HepG2 (cell line): ENCODE data around the gene LRBA. TPM values are rescaled to one million over a fixed set of nuclear protein-coding genes. Genes with fewer than 3 reads are reported as not detected.

Experiments
- FOSL1 ChIP-seq: sonication (generic); formaldehyde crosslinking; IDR thresholded peaks from 2 replicates; pipeline ENCODE4 v1.9.0; 2021; ENCODE audit warnings: missing genetic modification reagents, borderline replicate concordance
- GATAD2A ChIP-seq: IDR thresholded peaks from 2 replicates; pipeline ENCODE4 v1.6.1; 2016
- NCOA1 ChIP-seq: sonication (generic); formaldehyde crosslinking; IDR thresholded peaks from 2 replicates; pipeline ENCODE4 v1.9.0; 2021; ENCODE audit warnings: missing genetic modification reagents
- TP53 ChIP-seq: sonication (generic); formaldehyde crosslinking; conservative IDR thresholded peaks from 2 replicates; pipeline ENCODE4 v1.4.0; 2020; ENCODE audit warnings: missing genetic modification reagents
- ZHX1 ChIP-seq: sonication (generic); formaldehyde crosslinking; IDR thresholded peaks from 2 replicates; pipeline ENCODE4 v1.8.1; 2022; ENCODE audit warnings: low read depth, mild to moderate bottlenecking, missing genetic modification reagents
- ZNF350 ChIP-seq: sonication (generic); formaldehyde crosslinking; IDR thresholded peaks from 2 replicates; pipeline ENCODE4 v1.4.0; 2020; ENCODE audit warnings: mild to moderate bottlenecking, low read depth, missing genetic modification reagents, borderline replicate concordance
- ZNF530 ChIP-seq: sonication (generic); formaldehyde crosslinking; IDR thresholded peaks from 2 replicates; pipeline ENCODE4 v1.5.0; 2020; ENCODE audit warnings: low read depth, mild to moderate bottlenecking, missing genetic modification reagents
- ZNF646 ChIP-seq: sonication (generic); formaldehyde crosslinking; IDR thresholded peaks from 2 replicates; pipeline ENCODE4 v1.9.0; 2021; ENCODE audit warnings: mild to moderate bottlenecking, missing genetic modification reagents
- ZSCAN20 ChIP-seq: sonication (generic); formaldehyde crosslinking; IDR thresholded peaks from 2 replicates; pipeline ENCODE4 v1.4.0; 2020; ENCODE audit warnings: missing genetic modification reagents, mild to moderate bottlenecking, borderline replicate concordance
- polyA plus RNA-seq, 8 experiments: library from polyadenylated mRNA; depleted of rRNA in 3 of 8; stranded (reverse) in 7 of 8; unstranded in 1 of 8; fragments of >200 nt; fragmentation: Illumina TruSeq in 4 of 8; extraction: Trizol in 4 of 8; gene quantifications; 2 replicates each; pipeline versions ENCODE4 v1.2.1 to v1.2.3, GENCODE V29; 2011 to 2016; ENCODE audit warnings: low read depth in 4 of 8, missing spikeins in 1 of 8, mixed read lengths in 1 of 8; ENCODE audit not compliant: insufficient read depth in 1 of 8
- total RNA-seq, 5 experiments: library from RNA; depleted of rRNA; stranded (reverse); fragments of >200 nt; fragmentation: Illumina TruSeq; extraction: Trizol; gene quantifications; 2 replicates each; pipeline ENCODE4 v1.2.3, GENCODE V29; 2016; ENCODE audit warnings: low read depth in 1 of 5
- TF ChIP-seq, protein P1 (sequence below): sonication (generic); formaldehyde crosslinking; IDR thresholded peaks from one replicate; pipeline ENCODE4 v1.5.1; 2020; ENCODE audit warnings: mild to moderate bottlenecking, missing genetic modification reagents; ENCODE audit errors: not compliant biosample characterization

Gene LRBA
- total and polyA plus RNA-seq, 2 of the 13 experiments (the other 11 are each of a cell fraction or from before 2014, with no cell fraction given): 21.0 to 37.2 TPM

DNA sequence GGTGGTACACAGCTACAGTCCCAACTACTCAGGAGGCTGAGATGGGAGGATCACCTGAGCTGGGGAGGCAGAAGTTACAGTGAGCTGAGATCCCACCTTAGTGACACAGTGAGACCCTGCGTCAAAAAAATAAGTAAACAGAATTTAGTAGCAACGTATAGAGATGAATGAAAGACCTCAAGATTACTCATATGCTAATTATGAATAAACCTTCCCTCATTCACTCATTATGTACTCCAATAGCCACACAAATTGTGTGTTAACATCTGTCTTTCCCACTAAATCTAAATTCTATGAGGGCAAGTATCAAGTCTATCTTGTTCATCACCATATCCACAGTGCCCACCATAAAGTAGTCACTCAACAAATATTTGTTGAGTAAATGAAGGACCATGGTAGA is 111.5 kb downstream of the LRBA start (continued):
- TF ChIP-seq, protein P1, sequence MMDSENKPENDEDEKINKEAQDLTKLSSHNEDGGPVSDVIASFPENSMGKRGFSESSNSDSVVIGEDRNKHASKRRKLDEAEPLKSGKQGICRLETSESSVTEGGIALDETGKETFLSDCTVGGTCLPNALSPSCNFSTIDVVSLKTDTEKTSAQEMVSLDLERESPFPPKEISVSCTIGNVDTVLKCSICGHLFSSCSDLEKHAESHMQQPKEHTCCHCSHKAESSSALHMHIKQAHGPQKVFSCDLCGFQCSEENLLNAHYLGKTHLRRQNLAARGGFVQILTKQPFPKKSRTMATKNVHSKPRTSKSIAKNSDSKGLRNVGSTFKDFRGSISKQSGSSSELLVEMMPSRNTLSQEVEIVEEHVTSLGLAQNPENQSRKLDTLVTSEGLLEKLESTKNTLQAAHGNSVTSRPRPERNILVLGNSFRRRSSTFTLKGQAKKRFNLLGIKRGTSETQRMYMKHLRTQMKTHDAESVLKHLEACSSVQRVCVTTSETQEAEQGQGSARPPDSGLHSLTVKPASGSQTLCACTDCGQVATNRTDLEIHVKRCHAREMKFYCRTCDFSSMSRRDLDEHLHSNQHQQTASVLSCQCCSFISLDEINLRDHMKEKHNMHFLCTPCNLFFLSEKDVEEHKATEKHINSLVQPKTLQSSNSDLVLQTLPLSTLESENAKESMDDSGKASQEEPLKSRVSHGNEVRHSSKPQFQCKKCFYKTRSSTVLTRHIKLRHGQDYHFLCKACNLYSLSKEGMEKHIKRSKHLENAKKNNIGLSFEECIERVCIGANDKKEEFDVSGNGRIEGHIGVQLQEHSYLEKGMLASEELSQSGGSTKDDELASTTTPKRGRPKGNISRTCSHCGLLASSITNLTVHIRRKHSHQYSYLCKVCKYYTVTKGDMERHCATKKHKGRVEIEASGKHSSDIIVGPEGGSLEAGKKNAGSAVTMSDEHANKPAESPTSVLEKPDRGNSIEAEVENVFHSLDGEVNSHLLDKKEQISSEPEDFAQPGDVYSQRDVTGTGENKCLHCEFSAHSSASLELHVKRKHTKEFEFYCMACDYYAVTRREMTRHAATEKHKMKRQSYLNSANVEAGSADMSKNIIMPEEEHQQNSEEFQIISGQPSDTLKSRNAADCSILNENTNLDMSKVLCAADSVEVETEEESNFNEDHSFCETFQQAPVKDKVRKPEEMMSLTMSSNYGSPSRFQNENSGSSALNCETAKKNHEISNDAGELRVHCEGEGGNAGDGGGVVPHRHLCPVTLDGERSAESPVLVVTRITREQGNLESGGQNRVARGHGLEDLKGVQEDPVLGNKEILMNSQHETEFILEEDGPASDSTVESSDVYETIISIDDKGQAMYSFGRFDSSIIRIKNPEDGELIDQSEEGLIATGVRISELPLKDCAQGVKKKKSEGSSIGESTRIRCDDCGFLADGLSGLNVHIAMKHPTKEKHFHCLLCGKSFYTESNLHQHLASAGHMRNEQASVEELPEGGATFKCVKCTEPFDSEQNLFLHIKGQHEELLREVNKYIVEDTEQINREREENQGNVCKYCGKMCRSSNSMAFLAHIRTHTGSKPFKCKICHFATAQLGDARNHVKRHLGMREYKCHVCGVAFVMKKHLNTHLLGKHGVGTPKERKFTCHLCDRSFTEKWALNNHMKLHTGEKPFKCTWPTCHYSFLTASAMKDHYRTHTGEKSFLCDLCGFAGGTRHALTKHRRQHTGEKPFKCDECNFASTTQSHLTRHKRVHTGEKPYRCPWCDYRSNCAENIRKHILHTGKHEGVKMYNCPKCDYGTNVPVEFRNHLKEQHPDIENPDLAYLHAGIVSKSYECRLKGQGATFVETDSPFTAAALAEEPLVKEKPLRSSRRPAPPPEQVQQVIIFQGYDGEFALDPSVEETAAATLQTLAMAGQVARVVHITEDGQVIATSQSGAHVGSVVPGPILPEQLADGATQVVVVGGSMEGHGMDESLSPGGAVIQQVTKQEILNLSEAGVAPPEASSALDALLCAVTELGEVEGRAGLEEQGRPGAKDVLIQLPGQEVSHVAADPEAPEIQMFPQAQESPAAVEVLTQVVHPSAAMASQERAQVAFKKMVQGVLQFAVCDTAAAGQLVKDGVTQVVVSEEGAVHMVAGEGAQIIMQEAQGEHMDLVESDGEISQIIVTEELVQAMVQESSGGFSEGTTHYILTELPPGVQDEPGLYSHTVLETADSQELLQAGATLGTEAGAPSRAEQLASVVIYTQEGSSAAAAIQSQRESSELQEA (CRISPR knock-in tag): no peak
- TF ChIP-seq ZNF350 (CRISPR knock-in tag) (no peak), GATAD2A (CRISPR knock-in tag) (no peak), FOSL1 (no peak), NCOA1 (no peak), ZNF646 (CRISPR knock-in tag) (no peak), ZHX1 (CRISPR knock-in tag) (no peak), ZSCAN20 (CRISPR knock-in tag) (no peak), TP53 (CRISPR knock-in tag) (no peak), ZNF530 (CRISPR knock-in tag) (no peak)
